ENCODE results near the gene ELOVL4.

Gene ELOVL4

DNA sequence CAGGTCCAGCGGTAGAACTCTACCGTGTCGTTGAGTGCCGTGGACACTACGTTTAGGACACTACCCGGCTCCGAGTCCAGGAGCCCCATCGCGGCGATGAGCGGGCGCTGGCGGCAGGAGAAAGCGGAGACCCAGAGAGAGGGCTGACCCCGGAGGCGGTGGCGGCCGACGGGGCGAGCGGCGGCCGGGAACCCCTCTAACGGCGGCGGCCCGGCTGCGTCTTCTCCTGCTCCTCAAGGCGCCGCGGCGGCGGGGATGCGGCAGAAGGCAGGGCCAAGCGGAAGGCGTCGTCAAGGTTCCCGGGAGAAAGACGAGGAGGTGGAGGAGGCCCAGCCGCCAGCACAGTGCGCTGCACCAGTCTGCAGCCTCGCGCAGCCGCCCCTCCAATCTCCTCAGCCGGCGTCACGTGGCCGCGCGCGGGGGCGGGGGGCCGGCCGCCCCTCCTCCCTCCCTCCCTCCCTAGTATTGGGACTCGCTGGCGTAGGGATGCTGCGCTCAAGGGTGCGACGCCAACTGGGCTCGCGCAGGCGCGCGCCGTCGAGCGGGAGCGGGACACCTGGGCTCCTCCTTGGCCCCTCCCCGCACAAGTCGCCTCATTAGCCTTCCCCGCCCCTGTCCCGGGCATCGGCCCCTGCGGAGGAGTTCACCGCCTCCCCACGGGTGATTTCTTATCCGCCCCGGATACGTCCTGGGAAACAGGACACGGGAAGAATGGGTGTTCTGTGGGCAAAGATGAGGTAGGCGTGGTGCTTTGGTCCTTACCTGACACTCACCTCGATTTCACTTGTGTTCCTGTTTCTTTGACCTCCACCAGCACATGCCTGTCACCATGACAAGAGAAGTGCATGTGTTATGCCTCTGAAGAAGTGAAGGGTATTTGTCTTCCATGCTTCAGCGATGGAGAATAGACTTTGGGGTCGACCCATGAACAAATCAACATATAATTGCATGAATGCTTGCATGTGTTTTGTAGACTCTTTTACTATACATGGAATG is at the start of gene ELOVL4:
ELOVL4 (minus strand) TSS at position 363 of the 996 bp plus-strand sequence; CDS start at position 89, 274 bp downstream.
- TF ChIP-seq, protein P1, sequence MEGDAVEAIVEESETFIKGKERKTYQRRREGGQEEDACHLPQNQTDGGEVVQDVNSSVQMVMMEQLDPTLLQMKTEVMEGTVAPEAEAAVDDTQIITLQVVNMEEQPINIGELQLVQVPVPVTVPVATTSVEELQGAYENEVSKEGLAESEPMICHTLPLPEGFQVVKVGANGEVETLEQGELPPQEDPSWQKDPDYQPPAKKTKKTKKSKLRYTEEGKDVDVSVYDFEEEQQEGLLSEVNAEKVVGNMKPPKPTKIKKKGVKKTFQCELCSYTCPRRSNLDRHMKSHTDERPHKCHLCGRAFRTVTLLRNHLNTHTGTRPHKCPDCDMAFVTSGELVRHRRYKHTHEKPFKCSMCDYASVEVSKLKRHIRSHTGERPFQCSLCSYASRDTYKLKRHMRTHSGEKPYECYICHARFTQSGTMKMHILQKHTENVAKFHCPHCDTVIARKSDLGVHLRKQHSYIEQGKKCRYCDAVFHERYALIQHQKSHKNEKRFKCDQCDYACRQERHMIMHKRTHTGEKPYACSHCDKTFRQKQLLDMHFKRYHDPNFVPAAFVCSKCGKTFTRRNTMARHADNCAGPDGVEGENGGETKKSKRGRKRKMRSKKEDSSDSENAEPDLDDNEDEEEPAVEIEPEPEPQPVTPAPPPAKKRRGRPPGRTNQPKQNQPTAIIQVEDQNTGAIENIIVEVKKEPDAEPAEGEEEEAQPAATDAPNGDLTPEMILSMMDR (IDR thresholded peaks at IDR 0.05; ENCODE audit: insufficient read depth, missing control alignments) = no peak
- FAIRE-seq (no peak), DNase-seq (ENCODE audit: insufficient read length, low spot score) (peak; percentile 32)

DNA sequence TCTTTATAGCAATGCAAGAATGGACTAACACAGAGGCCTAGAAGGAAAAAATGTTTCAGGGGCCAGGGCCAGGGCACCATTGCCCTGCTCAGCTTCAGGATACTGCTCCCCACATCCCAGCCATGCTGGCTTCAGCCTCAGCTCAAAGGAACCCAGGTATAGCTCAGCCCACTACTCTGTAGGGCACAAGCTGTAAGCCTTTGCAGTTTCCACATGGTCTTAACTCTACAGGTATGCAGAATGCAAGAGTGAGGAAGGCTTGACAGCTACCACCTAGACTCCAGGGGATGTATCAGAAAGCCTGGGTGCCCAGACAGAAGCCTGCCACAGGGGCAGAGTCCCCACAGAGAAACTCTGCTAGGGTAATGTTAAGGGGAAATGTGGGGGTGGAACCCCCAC is 46.6 kb upstream of the ELOVL4 start:
- DNase-seq (ENCODE audit: insufficient read length, low spot score) (no peak), FAIRE-seq (no peak)
- TF ChIP-seq, protein P1 (IDR thresholded peaks at IDR 0.05; ENCODE audit: insufficient read depth, missing control alignments) = no peak

GRCh38 chr6:79993012-79993910 is 45.9 kb upstream of the ELOVL4 start:
- DNase-seq (ENCODE audit: insufficient read length, low spot score) = no peak

GRCh38 chr6:79989641-79990040 is 42.3 kb upstream of the ELOVL4 start:
- TF ChIP-seq, protein P1 (IDR thresholded peaks at IDR 0.05; ENCODE audit: insufficient read depth, missing control alignments) = no peak
- DNase-seq (ENCODE audit: insufficient read length, low spot score) = no peak
- no peak for FAIRE-seq

More at GRCh38 chr6:79993012-79993910, 45.9 kb upstream of the ELOVL4 start:
- FAIRE-seq = no peak
- TF ChIP-seq, protein P1 (IDR thresholded peaks at IDR 0.05; ENCODE audit: insufficient read depth, missing control alignments) = no peak

DNA sequence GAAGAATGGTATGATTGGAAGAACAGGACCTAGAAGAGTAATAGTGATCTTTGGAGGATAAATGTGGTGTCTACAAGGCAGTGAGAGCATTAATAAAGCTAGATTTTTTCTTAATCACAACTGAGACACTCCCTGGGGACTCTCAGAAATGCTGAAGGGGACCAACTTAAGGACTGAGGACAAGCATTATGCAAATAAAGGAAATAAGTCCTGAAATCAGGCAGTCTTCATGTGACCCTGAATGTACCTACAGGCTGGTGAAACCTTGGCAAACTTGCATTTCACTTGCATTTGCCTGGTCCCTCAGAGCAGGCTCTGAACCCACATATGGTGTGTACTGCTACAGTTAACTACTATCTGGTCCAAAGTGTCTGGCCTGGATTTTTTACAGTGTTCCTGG is 37.8 kb upstream of the ELOVL4 start:
- FAIRE-seq (no peak), DNase-seq (ENCODE audit: insufficient read length, low spot score) (no peak)
- TF ChIP-seq, protein P1 (IDR thresholded peaks at IDR 0.05; ENCODE audit: insufficient read depth, missing control alignments) = no peak

GRCh38 chr6:79984261-79984660 is 36.9 kb upstream of the ELOVL4 start:
- no peak for DNase-seq (ENCODE audit: insufficient read length, low spot score)
- TF ChIP-seq, protein P1 (IDR thresholded peaks at IDR 0.05; ENCODE audit: insufficient read depth, missing control alignments) = peak; percentile 9
- FAIRE-seq = no peak
